OCI-LY3 (cell line): Measurements from ENCODE around the gene TRABD2A.

Source experiments
- CTCF ChIP-seq: fragments of 200-600, 300-600 bp; sonication (generic); IDR thresholded peaks from 2 replicates; pipeline ENCODE4 v1.5.1; 2014; ENCODE audit warnings: antibody characterized with exemption, low read length, low read depth
- EZH2phosphoT487 ChIP-seq: fragments of 200-600 bp; shearing (Covaris generic); IDR thresholded peaks from 2 replicates; pipeline ENCODE4 v1.6.1; 2018; ENCODE audit warnings: antibody characterized with exemption, mixed run types, low read depth

GRCh38 chr2:84846041-84846663, 34.7 kb downstream of the TRABD2A start:
- TF ChIP-seq CTCF (no peak), EZH2phosphoT487 (no peak)
